Measurements from ENCODE around the gene PKP2. TPM values are rescaled to one million over a fixed set of nuclear protein-coding genes. Genes with fewer than 3 reads are reported as not detected.

The PKP2 gene
- total and polyA plus RNA-seq, 9 of the 15 experiments (the other 6 are each of a cell fraction or from before 2014, with no cell fraction given), result 1.6 to 4.2 (median 2.8) TPM

DNA sequence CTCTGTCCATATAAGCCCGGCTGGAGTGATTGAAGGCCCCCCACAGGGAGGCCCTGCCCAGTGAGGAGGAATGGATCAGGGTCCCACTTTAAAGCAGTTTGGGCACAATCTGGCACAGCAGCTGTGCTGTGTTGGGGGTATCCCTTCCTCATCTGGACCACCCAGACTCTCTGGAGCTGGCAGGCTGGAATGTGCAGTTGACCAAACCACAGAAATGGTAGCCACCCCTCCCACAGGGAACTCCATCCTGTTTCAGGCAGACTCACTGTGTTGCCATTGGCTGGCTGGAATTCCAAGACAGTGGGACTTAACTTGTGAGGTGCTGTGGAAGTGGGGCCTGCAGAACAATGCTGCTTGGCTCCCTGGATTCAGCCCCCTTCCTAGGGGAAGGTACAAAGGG, 87.4 kb downstream of the PKP2 start:
- H3K36me3 ChIP-seq (ENCODE audit: control insufficient read depth, insufficient read depth, low read length), result no peaks in the 10 kb centered on the region
- no TSS peak for BruUV-seq (replicated peaks)
- H3K27ac ChIP-seq (ENCODE audit: extremely low read depth, low read depth, low read length), result no peak overlapping the region
- ATAC-seq (no peak), DNase-seq (ENCODE audit: extremely low read depth in 1 of 4, low spot score in 3 of 4) (no peak), FAIRE-seq (no peak)
- intact Hi-C loops (cut with micrococcal nuclease) (no loop called here), in situ Hi-C loops (cut with MboI) (no loop called here)
- no peaks in the 10 kb centered on the region for H3K79me2 ChIP-seq (ENCODE audit: control insufficient read depth, insufficient read depth, low read length)
- ChIA-PET CTCF (ENCODE audit: low intra/inter-chr PET ratio) (no interaction called here), POLR2A (no interaction called here)
- H3K4me3 ChIP-seq, result no peak overlapping the region
- no peak overlapping the region for H3K9ac ChIP-seq (ENCODE audit: insufficient read depth in 1 of 2, low read depth in 2 of 2, low read length in 2 of 2)
- H3K4me2 ChIP-seq (ENCODE audit: insufficient read depth, low read length), result no peak overlapping the region
- no peak overlapping the region for H2AFZ ChIP-seq (ENCODE audit: low read depth, low read length)
- no peaks in the 10 kb centered on the region for H3K27me3 ChIP-seq (ENCODE audit: control insufficient read depth in 2 of 2, insufficient read depth in 2 of 2, low read length in 2 of 2)
- H3K4me1 ChIP-seq (replicated peaks in 1 of 2; ENCODE audit: control insufficient read depth in 2 of 2, insufficient read depth in 2 of 2, low read length in 2 of 2), result no peaks in the 10 kb centered on the region
- H3K9me3 ChIP-seq (replicated peaks; ENCODE audit: control insufficient read depth, insufficient read depth, low read depth, low read length), result no peaks in the 10 kb centered on the region
- WGBS (ENCODE audit: insufficient coverage, low coverage, missing lambda C conversion rate), result 0% methylated on average over 1 of the region's 1 CpG
- no peaks in the 10 kb centered on the region for H3K9me1 ChIP-seq (ENCODE audit: control insufficient read depth, insufficient read depth, low read length)
- H4K20me1 ChIP-seq (replicated peaks; ENCODE audit: control insufficient read depth, insufficient read depth, low read length), result no peaks in the 10 kb centered on the region
- TF ChIP-seq ZBTB40 (IDR thresholded peaks at IDR 0.05) (no peak), ZBTB40 (CRISPR knock-in tag; IDR thresholded peaks at IDR 0.05) (no peak), ZSCAN32 (CRISPR knock-in tag; IDR thresholded peaks at IDR 0.05) (no peak), OTX1 (CRISPR knock-in tag; IDR thresholded peaks at IDR 0.05) (no peak), ZNF785 (CRISPR knock-in tag; IDR thresholded peaks at IDR 0.05) (no peak), NUFIP1 (IDR thresholded peaks at IDR 0.05; ENCODE audit: partially characterized antibody) (no peak), MEF2D (tag; conservative IDR thresholded peaks at IDR 0.05; ENCODE audit: low read depth) (no peak), SFPQ (IDR thresholded peaks at IDR 0.05; ENCODE audit: low read depth, low read length) (no peak), BRD9 (IDR thresholded peaks at IDR 0.05; ENCODE audit: low read depth, partially characterized antibody) (no peak), ZNF124 (CRISPR knock-in tag; IDR thresholded peaks at IDR 0.05) (no peak), KLF1 (tag; IDR thresholded peaks at IDR 0.05) (no peak), MBD2 (IDR thresholded peaks at IDR 0.05; ENCODE audit: borderline replicate concordance, low read depth) (no peak)
